ENCODE results near the gene GABPA. TPM values are rescaled to one million over a fixed set of nuclear protein-coding genes. Genes with fewer than 3 reads are reported as not detected.

The GABPA gene
- total and polyA plus RNA-seq, 2 of the 13 experiments (the other 11 are each of a cell fraction or from before 2014, with no cell fraction given) = 7.4 to 13.2 TPM

- no peaks in the 10 kb centered on the region for H3K9me3 ChIP-seq (ENCODE audit: low read length)
- WGBS (ENCODE audit: low lambda C conversion rate) = 50% methylated on average over 1 of the region's 1 CpG
- in situ Hi-C loops (cut with HindIII; ENCODE audit: extremely low pct_ligation_motif_present, low pct_unique_long_range_greater_than_20kb) (no loop called here), intact Hi-C loops (cut with micrococcal nuclease; ENCODE audit: unreplicated experiment) (no loop called here)
- H3K9ac ChIP-seq (ENCODE audit: insufficient read depth, low read depth, low read length) = no peak overlapping the region
- no peaks in the 10 kb centered on the region for H3K79me2 ChIP-seq (ENCODE audit: insufficient read depth, low read length)
- peak; percentile 74 for ATAC-seq
- H3K27me3 ChIP-seq (ENCODE audit: control insufficient read depth in 1 of 2, insufficient read depth in 2 of 2, low read length in 2 of 2) = no peaks in the 10 kb centered on the region; a peak in 1 of 5 replicates
- H3K4me1 ChIP-seq (ENCODE audit: insufficient read depth, low read length) = peaks cover 14% of the 10 kb centered on the region; the same call in 1 of the 2 replicates
- H3K4me3 ChIP-seq (replicated peaks in 1 of 3; ENCODE audit: insufficient read depth in 1 of 3, low read depth in 2 of 3, low read length in 3 of 3) = no peak overlapping the region
- H3K27ac ChIP-seq (ENCODE audit: extremely low read length, insufficient read depth, low read length) = no peak overlapping the region
- DNase-seq (ENCODE audit: low spot score) = peak; percentile 7
- no peaks in the 10 kb centered on the region for H4K20me1 ChIP-seq (ENCODE audit: insufficient read depth, low read length)
- H3K4me2 ChIP-seq (ENCODE audit: low read depth, low read length) = peak overlapping the region; percentile 81; the same call in 1 of the 2 replicates
- BruUV-seq (replicated peaks) = no TSS peak
- ChIA-PET POLR2A (no interaction called here), CTCF (ENCODE audit: low intra/inter-chr PET ratio, low total read pairs) (interaction anchor here (0.8 kb wide), 1 partner anchor 10 kb away, joined by 3 read pairs; no protein-coding TSS in a partner anchor)
- TF ChIP-seq ZMYM4 (CRISPR knock-in tag; IDR thresholded peaks at IDR 0.05) = peak; percentile 43; the same call in 1 of the 2 replicates
- no peak for TF ChIP-seq PAX8 (CRISPR knock-in tag; IDR thresholded peaks at IDR 0.05; ENCODE audit: borderline replicate concordance)
- no peak for TF ChIP-seq PHF20 (CRISPR knock-in tag; IDR thresholded peaks at IDR 0.05)
- no peak for TF ChIP-seq GABPA (IDR thresholded peaks at IDR 0.05; ENCODE audit: low read depth, low read length)
- peak; percentile 36; the same call in 1 of the 2 replicates for TF ChIP-seq GABPA (CRISPR knock-in tag; IDR thresholded peaks at IDR 0.05; ENCODE audit: low read depth)
- peak; percentile 96 for TF ChIP-seq ZNF574 (CRISPR knock-in tag; IDR thresholded peaks at IDR 0.05)
- peak; percentile 25; the same call in 1 of the 2 replicates for TF ChIP-seq ZNF644 (CRISPR knock-in tag; IDR thresholded peaks at IDR 0.05; ENCODE audit: low read depth)
- TF ChIP-seq ARID2 (CRISPR knock-in tag; IDR thresholded peaks at IDR 0.05; ENCODE audit: borderline replicate concordance) = no peak
- no peak for TF ChIP-seq ZSCAN29 (CRISPR knock-in tag; conservative IDR thresholded peaks at IDR 0.05)
- TF ChIP-seq CTCF (CRISPR knock-in tag; IDR thresholded peaks at IDR 0.05) = peak; percentile 19; the same call in 1 of the 2 replicates
- no peaks in the 10 kb centered on the region for H3K36me3 ChIP-seq (replicated peaks in 1 of 2; ENCODE audit: control insufficient read depth in 1 of 2, insufficient read depth in 2 of 2, low read length in 2 of 2)
- H2AFZ ChIP-seq (ENCODE audit: low read length) = no peak overlapping the region
- FAIRE-seq = no peak
Observed at GRCh38 chr21:25791319-25791718, 56.5 kb downstream of the GABPA start.
